ENCODE data around the gene KRT71. TPM values are rescaled to one million over a fixed set of nuclear protein-coding genes. Genes with fewer than 3 reads are reported as not detected.

KRT71 gene
- total RNA-seq, 1 donor from 2014 or later, result not detected

Other genes with a start within 250 kb of the KRT71 start
- gene KRT83, start 231.7 kb downstream of the KRT71 start, total RNA-seq, result not detected in 2 replicates
- not detected in 2 replicates for gene KRT85, start 185.7 kb downstream of the KRT71 start, total RNA-seq
- gene KRT84, start 167.5 kb downstream of the KRT71 start, total RNA-seq, result not detected in 2 replicates
- not detected in 2 replicates for gene KRT82, start 146.8 kb downstream of the KRT71 start, total RNA-seq
- gene KRT75, start 118.8 kb downstream of the KRT71 start, total RNA-seq, result not detected in 2 replicates
- not detected in 2 replicates for gene KRT6B, start 101.0 kb downstream of the KRT71 start, total RNA-seq
- not detected in 2 replicates for gene KRT6C, start 79.3 kb downstream of the KRT71 start, total RNA-seq
- not detected in 2 replicates for gene KRT6A, start 59.9 kb downstream of the KRT71 start, total RNA-seq
- not detected in 2 replicates for gene KRT5, start 32.8 kb downstream of the KRT71 start, total RNA-seq
- gene KRT74, start 20.7 kb upstream of the KRT71 start, total RNA-seq, result not detected in 2 replicates
- gene KRT72, start 48.3 kb upstream of the KRT71 start, total RNA-seq, result not detected in 2 replicates
- not detected in 2 replicates for gene KRT73, start 65.4 kb upstream of the KRT71 start, total RNA-seq
- gene KRT2, start 99.1 kb upstream of the KRT71 start, total RNA-seq, result not detected in 2 replicates
- gene KRT1, start 127.3 kb upstream of the KRT71 start, total RNA-seq, result not detected in 2 replicates
- not detected in 2 replicates for gene KRT77, start 150.4 kb upstream of the KRT71 start, total RNA-seq
- not detected in 2 replicates for gene KRT76, start 224.2 kb upstream of the KRT71 start, total RNA-seq
- gene KRT3, start 243.0 kb upstream of the KRT71 start, total RNA-seq, result 0.08 TPM in 1 of 2 replicates, not detected in the other